NCI-H774 (cell line): ENCODE data around the gene NID1.
A peak's percentile ranks its signal among the peaks of the same experiment; 100 is the strongest.
"Not testable (repeated sequence)": the region's sequence is repeated elsewhere in the genome, so short reads cannot be mapped to it uniquely, and the experiment has no call there.

Experiments
- DNase-seq: peaks from one replicate; lab custom pipeline; 2025; lab: John Stamatoyannopoulos, UW

NID1 gene

GRCh38 chr1:235999259-235999925 lies 65.5 kb downstream of the NID1 start:
- DNase-seq: no peak

GRCh38 chr1:235998812-235999211 lies 66.1 kb downstream of the NID1 start:
- DNase-seq: no peak

- DNase-seq: peak; percentile 32
Measured at GRCh38 chr1:235997931-235998330, 67.0 kb downstream of the NID1 start.

- DNase-seq: no peak
Measured at GRCh38 chr1:235997049-235997448, 67.8 kb downstream of the NID1 start.

GRCh38 chr1:235996048-235996785 lies 68.7 kb downstream of the NID1 start:
- DNase-seq: peak; percentile 66

- DNase-seq: no peak
Measured at GRCh38 chr1:235995511-235995910, 69.4 kb downstream of the NID1 start.

GRCh38 chr1:235993652-235994051 lies 71.2 kb downstream of the NID1 start:
- no peak for DNase-seq

- DNase-seq: no peak
Measured at GRCh38 chr1:235992868-235993267, 72.0 kb downstream of the NID1 start.

GRCh38 chr1:235992346-235992745 lies 72.5 kb downstream of the NID1 start:
- no peak for DNase-seq

GRCh38 chr1:235990330-235990795 lies 74.5 kb downstream of the NID1 start:
- no peak for DNase-seq

GRCh38 chr1:235989105-235989504 lies 75.8 kb downstream of the NID1 start:
- DNase-seq: no peak

GRCh38 chr1:235986869-235987268 lies 78.0 kb downstream of the NID1 start:
- no peak for DNase-seq

GRCh38 chr1:235984041-235984825 lies 80.7 kb downstream of the NID1 start:
- DNase-seq: no peak

- no peak for DNase-seq
Measured at GRCh38 chr1:235980976-235981375, 83.9 kb downstream of the NID1 start.

- no peak for DNase-seq
Measured at GRCh38 chr1:235979716-235980333, 85.1 kb downstream of the NID1 start.

GRCh38 chr1:235979176-235979575 lies 85.7 kb downstream of the NID1 start:
- DNase-seq: no peak

- DNase-seq: no peak
Measured at GRCh38 chr1:235976490-235976889, 88.4 kb downstream of the NID1 start.

GRCh38 chr1:235974616-235975015 lies 90.3 kb downstream of the NID1 start:
- no peak for DNase-seq

- DNase-seq: not testable (repeated sequence)
Measured at GRCh38 chr1:235972691-235973090, 92.2 kb downstream of the NID1 start.

GRCh38 chr1:235972311-235972689 lies 92.6 kb downstream of the NID1 start:
- no peak for DNase-seq

- peak; percentile 89 for DNase-seq
Measured at GRCh38 chr1:235971571-235972310, 93.1 kb downstream of the NID1 start.

GRCh38 chr1:235971020-235971419 lies 93.9 kb downstream of the NID1 start:
- no peak for DNase-seq
